T-cell (primary cell): ENCODE data around the gene PPIG. TPM values are rescaled to one million over a fixed set of nuclear protein-coding genes. Genes with fewer than 3 reads are reported as not detected.
"Not testable (repeated sequence)": the region's sequence is repeated elsewhere in the genome, so short reads cannot be mapped to it uniquely, and the experiment has no call there.

ENCODE experiments used
- ATAC-seq, 4 experiments: fragments of 200-7000 bp in 3 of 4; fragments of 150-1000 bp in 1 of 4; cut with Tn5 transposase; replicated peaks in 1 of 4; 1 replicate in 3 of 4; 2 replicates in 1 of 4; pipeline ENCODE4 v1.10.0; 2021; ENCODE audit warnings: moderate library complexity in 3 of 4, mild to moderate bottlenecking in 2 of 4, moderate number of reproducible peaks in 1 of 4
- CTCF ChIA-PET, 2 donors: fragments of 300-600 bp; sonication (Branson Sonifier 250); formaldehyde crosslinking; loops; one replicate each; lab custom pipeline; 2022; ENCODE audit warnings: antibody characterized with exemption in 2 of 2; lab: Charles Lee
- POLR2A ChIA-PET, 2 donors: fragments of 300-600 bp; sonication (Branson Sonifier 250); formaldehyde crosslinking; loops; one replicate each; lab custom pipeline; 2022; ENCODE audit warnings: antibody characterized with exemption in 2 of 2; lab: Charles Lee
- DNase-seq, 35 experiments: peaks; one replicate each; pipeline versions ENCODE4 v3.0.0 to v3.0.0-alpha.2; 2013 to 2023
- H3K27ac ChIP-seq: one replicate; pipeline ENCODE4 v1.5.1; 2013; ENCODE audit warnings: low read length
- H3K27me3 ChIP-seq, 2 experiments: replicated peaks in 1 of 2; 1 replicate in 1 of 2; 2 replicates in 1 of 2; pipeline versions ENCODE4 v1.6.1 to v1.7.0; 2013; ENCODE audit warnings: low read length in 1 of 2, mixed read lengths in 1 of 2; ENCODE audit not compliant: control insufficient read depth in 2 of 2, insufficient read depth in 2 of 2; ENCODE audit errors: extremely low read depth in 1 of 2
- H3K36me3 ChIP-seq, 2 donors: 1 replicate in 1 of 2; 2 replicates in 1 of 2; pipeline versions ENCODE4 v1.6.1 to v1.7.0; 2013; ENCODE audit warnings: low read length in 1 of 2; ENCODE audit not compliant: control insufficient read depth in 2 of 2, insufficient read depth in 1 of 2; ENCODE audit errors: extremely low read depth in 1 of 2
- H3K4me1 ChIP-seq, 2 experiments: 1 replicate in 1 of 2; 2 replicates in 1 of 2; pipeline versions ENCODE4 v1.6.1 to v1.7.0; 2013; ENCODE audit warnings: low read length in 2 of 2, mixed read lengths in 1 of 2; ENCODE audit not compliant: insufficient read depth in 2 of 2, control insufficient read depth in 1 of 2; ENCODE audit errors: extremely low read depth in 1 of 2
- H3K4me3 ChIP-seq, 2 donors: 1 replicate in 1 of 2; 2 replicates in 1 of 2; pipeline versions ENCODE4 v1.5.1 to v1.7.0; 2013; ENCODE audit warnings: mild to moderate bottlenecking in 2 of 2, low read length in 1 of 2, moderate library complexity in 1 of 2; ENCODE audit not compliant: control insufficient read depth in 1 of 2; ENCODE audit errors: extremely low read depth in 1 of 2
- H3K9me3 ChIP-seq: 2 replicates; pipeline ENCODE4 v1.7.0; 2013
- H3K27ac Mint-ChIP-seq, 2 donors: one replicate each; pipeline ENCODE4 v1.8.0; 2020 to 2021; ENCODE audit warnings: mild to moderate bottlenecking in 2 of 2, mixed read lengths in 2 of 2
- H3K27me3 Mint-ChIP-seq, 2 donors: one replicate each; pipeline ENCODE4 v1.8.0; 2021 to 2022; ENCODE audit warnings: mixed read lengths in 2 of 2
- H3K36me3 Mint-ChIP-seq: one replicate; pipeline ENCODE4 v1.8.0; 2021; ENCODE audit warnings: mixed read lengths
- H3K4me1 Mint-ChIP-seq, 3 donors: one replicate each; pipeline ENCODE4 v1.8.0; 2020 to 2022; ENCODE audit warnings: mixed read lengths in 3 of 3, mild to moderate bottlenecking in 1 of 3
- H3K4me3 Mint-ChIP-seq, 3 donors: one replicate each; pipeline ENCODE4 v1.8.0; 2020 to 2022; ENCODE audit warnings: mild to moderate bottlenecking in 3 of 3, mixed read lengths in 3 of 3, moderate library complexity in 3 of 3
- H3K9me3 Mint-ChIP-seq, 3 donors: one replicate each; pipeline ENCODE4 v1.8.0; 2020 to 2022; ENCODE audit warnings: mixed read lengths in 3 of 3
- WGBS: methylation state at CpG from one replicate; pipeline ENCODE4 v1.1.5; 2013; ENCODE audit warnings: missing lambda C conversion rate; ENCODE audit not compliant: insufficient coverage; 5-methylcytosine and 5-hydroxymethylcytosine counted together
- total RNA-seq, 35 experiments: library from RNA in 6 of 35; stranded (reverse) in 6 of 35; fragments of 120-200 nt in 1 of 35; gene quantifications; one replicate each; pipeline versions ENCODE4 v1.2.1 to v1.2.4 and lab custom pipeline; 2013 to 2026

Gene PPIG
- total RNA-seq, 5 donors from 2014 or later (not counting 1 experiment from before 2014, with no cell fraction given) = 63.6 to 78.2 (median 71.3) TPM

- no peaks in the 10 kb centered on the region for H3K36me3 ChIP-seq
- ChIA-PET POLR2A (interaction anchor here (0.6 to 3.6 kb wide), 6 partner anchors 12 to 1861 kb away, joined by 3 to 34 read pairs (median 6); partner anchors contain the start of genes METTL8 (in 1 of the 2) and PPIG (in 1 of the 2)), CTCF (interaction anchor here in 1 of 2 donors (0.8 to 1.5 kb wide), 3 partner anchors 12 to 169 kb away, joined by 3 to 10 read pairs (median 4); partner anchors contain the start of gene PPIG)
- H3K27ac ChIP-seq = no peak overlapping the region
- Mint-ChIP-seq H3K27me3 (no peaks in the 10 kb centered on the region), H3K9me3 (no peaks in the 10 kb centered on the region), H3K4me1 (peaks cover 20 to 27% (median 23%) of the 10 kb centered on the region in 3 donors), H3K27ac (no peak overlapping the region), H3K36me3 (peaks cover 10% of the 10 kb centered on the region), H3K4me3 (no peak overlapping the region)
- peaks cover 5 to 8% of the 10 kb centered on the region in 2 experiments for H3K4me1 ChIP-seq
- H3K4me3 ChIP-seq = no peak overlapping the region
- ATAC-seq (no peak), DNase-seq (no peak)
- no peaks in the 10 kb centered on the region for H3K27me3 ChIP-seq
- WGBS = no CpG with 5 or more reads among the region's 1 CpG
- no peaks in the 10 kb centered on the region for H3K9me3 ChIP-seq
These were observed 12.0 kb upstream of the PPIG start for GRCh38 chr2:169572189-169572588.

GRCh38 chr2:169572821-169573159, 11.4 kb upstream of the PPIG start:
- ChIA-PET POLR2A (interaction anchor here (0.6 to 3.6 kb wide), 8 partner anchors 11 to 1861 kb away, joined by 3 to 34 read pairs (median 7); partner anchors contain the start of genes PPIG (in 2 of the 2) and METTL8 (in 1 of the 2)), CTCF (interaction anchor here (0.8 to 1.9 kb wide), 9 partner anchors 8 to 252 kb away, joined by 3 to 10 read pairs (median 3); partner anchors contain the start of genes METTL5 (in 1 of the 2) and PPIG (in 1 of the 2))
- Mint-ChIP-seq H3K4me1 (peaks cover 20 to 27% (median 23%) of the 10 kb centered on the region in 3 donors), H3K27me3 (no peaks in the 10 kb centered on the region), H3K4me3 (peak overlapping the region; percentile 95 to 99 (median 98)), H3K9me3 (no peaks in the 10 kb centered on the region), H3K36me3 (peaks cover 7% of the 10 kb centered on the region), H3K27ac (no peak overlapping the region)
- no peak for DNase-seq
- H3K27me3 ChIP-seq = no peaks in the 10 kb centered on the region
- H3K27ac ChIP-seq = no peak overlapping the region
- H3K36me3 ChIP-seq = no peaks in the 10 kb centered on the region
- peaks cover 5 to 8% of the 10 kb centered on the region in 2 experiments for H3K4me1 ChIP-seq
- no peak for ATAC-seq
- 11% methylated on average over 1 of the region's 2 CpGs for WGBS
- H3K9me3 ChIP-seq = no peaks in the 10 kb centered on the region
- peak overlapping the region; percentile 97 to 99 for H3K4me3 ChIP-seq

GRCh38 chr2:169573160-169573973, 10.8 kb upstream of the PPIG start, which contains the start of gene FASTKD1:
Gene FASTKD1 (minus strand): TSS chr2:169573865. CDS start chr2:169572029, 1,836 bp downstream.
- Mint-ChIP-seq H3K9me3 (no peaks in the 10 kb centered on the region), H3K4me3 (peak within 1 kb of the TSS; percentile 95 to 99 (median 98)), H3K27ac (peak within 1 kb of the TSS; percentile 68 to 89), H3K27me3 (no peaks in the 10 kb centered on the region), H3K36me3 (peaks cover 7% of the 10 kb centered on the region), H3K4me1 (peaks cover 20 to 27% (median 23%) of the 10 kb centered on the region in 3 donors)
- H3K27ac ChIP-seq = peak within 1 kb of the TSS; percentile 81
- H3K9me3 ChIP-seq = no peaks in the 10 kb centered on the region
- CTCF ChIA-PET = interaction anchor here (0.9 to 1.9 kb wide), 10 partner anchors 8 to 252 kb away, joined by 3 to 10 read pairs (median 4); partner anchors contain the start of genes BBS5 (in 1 of the 2), METTL5 (in 1 of the 2) and PPIG (in 1 of the 2)
- ATAC-seq (peak; percentile 100), DNase-seq (peak; percentile 58 to 93 (median 80))
- H3K36me3 ChIP-seq = no peaks in the 10 kb centered on the region
- peaks cover 5 to 8% of the 10 kb centered on the region in 2 experiments for H3K4me1 ChIP-seq
- no peaks in the 10 kb centered on the region for H3K27me3 ChIP-seq
- 0% methylated on average over 24 of the region's 33 CpGs for WGBS
- POLR2A ChIA-PET = interaction anchor here (0.6 to 3.6 kb wide), 7 partner anchors 11 to 1630 kb away, joined by 3 to 34 read pairs (median 9); partner anchors contain the start of gene PPIG (in 2 of the 2)
- H3K4me3 ChIP-seq = peak within 1 kb of the TSS; percentile 97 to 99

GRCh38 chr2:169573974-169574299, 10.2 kb upstream of the PPIG start:
- H3K27ac Mint-ChIP-seq = peak overlapping the region; percentile 68 to 89
- Histone ChIP-seq H3K4me1 (peaks cover 5 to 8% of the 10 kb centered on the region in 2 experiments), H3K9me3 (no peaks in the 10 kb centered on the region), H3K27ac (peak overlapping the region; percentile 81), H3K27me3 (no peaks in the 10 kb centered on the region), H3K4me3 (peak overlapping the region; percentile 97 to 99), H3K36me3 (no peaks in the 10 kb centered on the region)
- ChIA-PET POLR2A (interaction anchor here (0.6 to 3.6 kb wide), 6 partner anchors 10 to 197 kb away, joined by 3 to 34 read pairs (median 8); partner anchors contain the start of gene PPIG (in 2 of the 2)), CTCF (interaction anchor here (1.0 to 1.9 kb wide), 7 partner anchors 8 to 251 kb away, joined by 3 to 10 read pairs (median 4); partner anchors contain the start of genes BBS5 (in 1 of the 2), METTL5 (in 1 of the 2) and PPIG (in 1 of the 2))
- ATAC-seq = no peak
- no CpG with 5 or more reads among the region's 6 CpGs for WGBS
- H3K27me3 Mint-ChIP-seq = no peaks in the 10 kb centered on the region
- no peaks in the 10 kb centered on the region for H3K9me3 Mint-ChIP-seq
- H3K4me3 Mint-ChIP-seq = peak overlapping the region; percentile 95 to 99 (median 98)
- no peak for DNase-seq
- H3K36me3 Mint-ChIP-seq = peaks cover 7% of the 10 kb centered on the region
- H3K4me1 Mint-ChIP-seq = peaks cover 20 to 27% (median 23%) of the 10 kb centered on the region in 3 donors

GRCh38 chr2:169574539-169574938, 9.6 kb upstream of the PPIG start:
- peaks cover 19 to 27% (median 23%) of the 10 kb centered on the region in 3 donors for H3K4me1 Mint-ChIP-seq
- H3K9me3 Mint-ChIP-seq, CTCF ChIA-PET, H3K36me3 Mint-ChIP-seq, H3K27ac Mint-ChIP-seq, ATAC-seq, H3K9me3 ChIP-seq, H3K27ac ChIP-seq, H3K27me3 ChIP-seq, H3K4me1 ChIP-seq, DNase-seq, H3K36me3 ChIP-seq, H3K4me3 ChIP-seq, H3K27me3 Mint-ChIP-seq: not testable (repeated sequence)
- H3K4me3 Mint-ChIP-seq = peak overlapping the region in 1 of 3 donors; percentile 45
- WGBS = no CpG with 5 or more reads among the region's 5 CpGs
- POLR2A ChIA-PET = interaction anchor here (0.6 to 3.6 kb wide), 3 partner anchors 10 to 197 kb away, joined by 3 to 34 read pairs (median 16); partner anchors contain the start of gene PPIG (in 2 of the 2)

GRCh38 chr2:169575264-169575663, 8.9 kb upstream of the PPIG start:
- H3K4me3 Mint-ChIP-seq, H3K9me3 Mint-ChIP-seq, H3K36me3 Mint-ChIP-seq, DNase-seq, H3K9me3 ChIP-seq, CTCF ChIA-PET, H3K27ac Mint-ChIP-seq, H3K4me1 ChIP-seq, H3K27me3 ChIP-seq, ATAC-seq, H3K27ac ChIP-seq, H3K36me3 ChIP-seq, H3K4me3 ChIP-seq, H3K27me3 Mint-ChIP-seq: not testable (repeated sequence)
- peaks cover 16 to 22% (median 17%) of the 10 kb centered on the region in 3 donors for H3K4me1 Mint-ChIP-seq
- POLR2A ChIA-PET = interaction anchor here in 1 of 2 donors (0.6 kb wide), 1 partner anchor 284 kb away, joined by 9 read pairs; no protein-coding TSS in a partner anchor
- WGBS = 89% methylated on average over 8 of the region's 36 CpGs
